Suprapubic skin (tissue), 4 donors: ENCODE measurements around the gene PRPSAP1.

ENCODE experiments used
- CTCF ChIP-seq, 2 donors: fragments of 200-600 bp in 1 of 2; fragments of 450-650 bp in 1 of 2; sonication (generic) in 1 of 2; IDR thresholded peaks; one replicate each; pipeline ENCODE4 v1.5.1; 2016 to 2019; ENCODE audit warnings: antibody characterized with exemption in 2 of 2, mild to moderate bottlenecking in 1 of 2, moderate library complexity in 1 of 2
- EP300 ChIP-seq: sonication (generic); formaldehyde crosslinking; IDR thresholded peaks from one replicate; pipeline ENCODE4 v1.6.1; 2017; ENCODE audit warnings: antibody characterized with exemption
- POLR2A ChIP-seq, 2 donors: fragments of 450-650 bp; IDR thresholded peaks; one replicate each; pipeline ENCODE4 v1.6.1; 2017; ENCODE audit warnings: antibody characterized with exemption in 2 of 2, mild to moderate bottlenecking in 2 of 2, moderate library complexity in 2 of 2
- POLR2AphosphoS5 ChIP-seq, 3 donors: sonication (generic); formaldehyde crosslinking; IDR thresholded peaks; one replicate each; pipeline ENCODE4 v1.6.1; 2017; ENCODE audit warnings: antibody characterized with exemption in 3 of 3

- TF ChIP-seq CTCF (IDR thresholded peaks at IDR 0.05) (no peak), POLR2A (IDR thresholded peaks at IDR 0.05) (no peak), EP300 (no peak), POLR2AphosphoS5 (IDR thresholded peaks at IDR 0.05) (no peak)
These were observed 607 bp upstream of the PRPSAP1 start for GRCh38 chr17:76354317-76354729.
